HepG2 (cell line): Measurements from ENCODE around the gene EGLN1. TPM values are rescaled to one million over a fixed set of nuclear protein-coding genes. Genes with fewer than 3 reads are reported as not detected.
A peak's percentile ranks its signal among the peaks of the same experiment; 100 is the strongest.

ENCODE experiments used
- ATF4 ChIP-seq, 2 experiments: fragments of 450-650 bp in 1 of 2; sonication (generic) in 1 of 2; formaldehyde crosslinking; IDR thresholded peaks; 2 replicates each; pipeline versions ENCODE4 v1.5.0 to v1.8.0; 2020 to 2022; ENCODE audit warnings: mild to moderate bottlenecking in 1 of 2, missing genetic modification reagents in 1 of 2
- CREM ChIP-seq, 2 experiments: sonication (generic) in 1 of 2; formaldehyde crosslinking in 1 of 2; IDR thresholded peaks; 2 replicates each; pipeline versions ENCODE4 v1.4.0 to v1.6.1; 2016 to 2020; ENCODE audit warnings: antibody characterized with exemption in 1 of 2, mild to moderate bottlenecking in 1 of 2, missing genetic modification reagents in 1 of 2
- GMEB1 ChIP-seq: sonication (generic); formaldehyde crosslinking; IDR thresholded peaks from 2 replicates; pipeline ENCODE4 v1.5.1; 2020; ENCODE audit warnings: missing genetic modification reagents, mild to moderate bottlenecking, borderline replicate concordance
- KLF15 ChIP-seq: sonication (generic); formaldehyde crosslinking; IDR thresholded peaks from 2 replicates; pipeline ENCODE4 v1.8.1; 2023; ENCODE audit warnings: borderline replicate concordance, mild to moderate bottlenecking, inconsistent platforms, missing genetic modification reagents, mixed read lengths
- KLF6 ChIP-seq: IDR thresholded peaks from 2 replicates; pipeline ENCODE4 v1.8.0; 2016; ENCODE audit warnings: missing biosample characterization, missing genetic modification reagents
- ONECUT2 ChIP-seq: sonication (generic); formaldehyde crosslinking; IDR thresholded peaks from 2 replicates; pipeline ENCODE4 v1.4.0; 2020; ENCODE audit warnings: missing genetic modification reagents
- PHF8 ChIP-seq: sonication (generic); formaldehyde crosslinking; IDR thresholded peaks from 2 replicates; pipeline ENCODE4 v1.5.0; 2020; ENCODE audit warnings: missing genetic modification reagents
- PLSCR1 ChIP-seq: sonication (generic); formaldehyde crosslinking; IDR thresholded peaks from 2 replicates; pipeline ENCODE4 v1.5.0; 2020; ENCODE audit warnings: missing genetic modification reagents, mild to moderate bottlenecking, borderline replicate concordance
- RFXANK ChIP-seq: IDR thresholded peaks from 2 replicates; pipeline ENCODE4 v1.6.1; 2016
- SAFB2 ChIP-seq: sonication (generic); formaldehyde crosslinking; IDR thresholded peaks from 2 replicates; pipeline ENCODE4 v1.5.1; 2020; ENCODE audit warnings: missing genetic modification reagents, low read depth, mild to moderate bottlenecking, borderline replicate concordance
- ZBTB2 ChIP-seq: sonication (generic); formaldehyde crosslinking; IDR thresholded peaks from 2 replicates; pipeline ENCODE4 v1.8.0; 2022; ENCODE audit warnings: low read depth, missing genetic modification reagents
- ZFAT ChIP-seq: sonication (generic); formaldehyde crosslinking; conservative IDR thresholded peaks from 2 replicates; pipeline ENCODE4 v1.8.1; 2023; ENCODE audit warnings: missing genetic modification reagents, inconsistent platforms
- ZNF225 ChIP-seq: sonication (generic); formaldehyde crosslinking; IDR thresholded peaks from 2 replicates; pipeline ENCODE4 v1.4.0; 2020; ENCODE audit warnings: mild to moderate bottlenecking, missing genetic modification reagents
- ZNF30 ChIP-seq: sonication (generic); formaldehyde crosslinking; IDR thresholded peaks from 2 replicates; pipeline ENCODE4 v1.5.0; 2020; ENCODE audit warnings: mild to moderate bottlenecking, missing genetic modification reagents
- ZNF451 ChIP-seq: sonication (generic); formaldehyde crosslinking; IDR thresholded peaks from 2 replicates; pipeline ENCODE4 v1.5.0; 2020; ENCODE audit warnings: mild to moderate bottlenecking, missing genetic modification reagents
- ZNF543 ChIP-seq: sonication (generic); formaldehyde crosslinking; IDR thresholded peaks from 2 replicates; pipeline ENCODE4 v1.4.0; 2020; ENCODE audit warnings: mild to moderate bottlenecking, missing genetic modification reagents
- ZNF747 ChIP-seq: sonication (generic); formaldehyde crosslinking; IDR thresholded peaks from 2 replicates; pipeline ENCODE4 v1.8.1; 2023; ENCODE audit warnings: missing genetic modification reagents, mild to moderate bottlenecking, borderline replicate concordance
- ZNF816 ChIP-seq: sonication (generic); formaldehyde crosslinking; IDR thresholded peaks from 2 replicates; pipeline ENCODE4 v1.8.0; 2022; ENCODE audit warnings: missing genetic modification reagents, mild to moderate bottlenecking, borderline replicate concordance
- ZNF850 ChIP-seq: sonication (generic); formaldehyde crosslinking; conservative IDR thresholded peaks from 2 replicates; pipeline ENCODE4 v1.9.0; 2021; ENCODE audit warnings: mild to moderate bottlenecking, missing genetic modification reagents
- polyA plus RNA-seq, 8 experiments: library from polyadenylated mRNA; depleted of rRNA in 3 of 8; stranded (reverse) in 7 of 8; unstranded in 1 of 8; fragments of >200 nt; fragmentation: Illumina TruSeq in 4 of 8; extraction: Trizol in 4 of 8; gene quantifications; 2 replicates each; pipeline versions ENCODE4 v1.2.1 to v1.2.3, GENCODE V29; 2011 to 2016; ENCODE audit warnings: low read depth in 4 of 8, missing spikeins in 1 of 8, mixed read lengths in 1 of 8; ENCODE audit not compliant: insufficient read depth in 1 of 8
- total RNA-seq, 5 experiments: library from RNA; depleted of rRNA; stranded (reverse); fragments of >200 nt; fragmentation: Illumina TruSeq; extraction: Trizol; gene quantifications; 2 replicates each; pipeline ENCODE4 v1.2.3, GENCODE V29; 2016; ENCODE audit warnings: low read depth in 1 of 5
- TF ChIP-seq, protein P1 (sequence below): sonication (generic); formaldehyde crosslinking; IDR thresholded peaks from 2 replicates; pipeline ENCODE4 v1.4.0; 2020; ENCODE audit warnings: low read depth, mild to moderate bottlenecking, missing genetic modification reagents
- TF ChIP-seq, protein P2 (sequence below): sonication (generic); formaldehyde crosslinking; IDR thresholded peaks from 2 replicates; pipeline ENCODE4 v1.8.0; 2022; ENCODE audit warnings: mild to moderate bottlenecking, missing genetic modification reagents, moderate library complexity

Gene EGLN1
- total and polyA plus RNA-seq, 2 of the 13 experiments (the other 11 are each of a cell fraction or from before 2014, with no cell fraction given): 34.4 to 44.1 TPM

GRCh38 chr1:231421971-231422797, at the start of gene EGLN1 (continued):
- TF ChIP-seq PLSCR1 (peak; percentile 93; the same call in 1 of the 2 replicates), KLF15 (no peak), GMEB1 (CRISPR knock-in tag) (peak; percentile 81), CREM (IDR thresholded peaks at IDR 0.05) (no peak), CREM (CRISPR knock-in tag; IDR thresholded peaks at IDR 0.05) (no peak), ZNF30 (CRISPR knock-in tag) (no peak), ZNF225 (CRISPR knock-in tag) (peak; percentile 89; the same call in 1 of the 2 replicates), ZNF747 (CRISPR knock-in tag) (no peak; the same call in 1 of the 2 replicates), ZNF816 (no peak; the same call in 1 of the 2 replicates), ZBTB2 (CRISPR knock-in tag) (peak; percentile 92), KLF6 (CRISPR knock-in tag) (peak; percentile 70; the same call in 1 of the 2 replicates), SAFB2 (0 out of 2 replicates have a peak, but pooled peaks have one; percentile 23), ZNF451 (CRISPR knock-in tag) (peak; percentile 72), PHF8 (CRISPR knock-in tag) (peak; percentile 89), ZNF543 (CRISPR knock-in tag) (peak; percentile 77; the same call in 1 of the 2 replicates), ONECUT2 (no peak), ATF4 (CRISPR knock-in tag; IDR thresholded peaks at IDR 0.05) (peak in 1 of 2 experiments; percentile 15; a peak in 1 of 4 replicates), ZNF850 (CRISPR knock-in tag) (no peak), RFXANK (CRISPR knock-in tag) (no peak), ZFAT (no peak)
- TF ChIP-seq, protein P1, sequence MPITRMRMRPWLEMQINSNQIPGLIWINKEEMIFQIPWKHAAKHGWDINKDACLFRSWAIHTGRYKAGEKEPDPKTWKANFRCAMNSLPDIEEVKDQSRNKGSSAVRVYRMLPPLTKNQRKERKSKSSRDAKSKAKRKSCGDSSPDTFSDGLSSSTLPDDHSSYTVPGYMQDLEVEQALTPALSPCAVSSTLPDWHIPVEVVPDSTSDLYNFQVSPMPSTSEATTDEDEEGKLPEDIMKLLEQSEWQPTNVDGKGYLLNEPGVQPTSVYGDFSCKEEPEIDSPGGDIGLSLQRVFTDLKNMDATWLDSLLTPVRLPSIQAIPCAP (CRISPR knock-in tag): no peak
- TF ChIP-seq, protein P2, sequence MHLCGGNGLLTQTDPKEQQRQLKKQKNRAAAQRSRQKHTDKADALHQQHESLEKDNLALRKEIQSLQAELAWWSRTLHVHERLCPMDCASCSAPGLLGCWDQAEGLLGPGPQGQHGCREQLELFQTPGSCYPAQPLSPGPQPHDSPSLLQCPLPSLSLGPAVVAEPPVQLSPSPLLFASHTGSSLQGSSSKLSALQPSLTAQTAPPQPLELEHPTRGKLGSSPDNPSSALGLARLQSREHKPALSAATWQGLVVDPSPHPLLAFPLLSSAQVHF (CRISPR knock-in tag): peak; percentile 75; the same call in 1 of the 2 replicates
